Germinal center (tissue), 1 donor: Measurements from ENCODE around the gene LRRC27.

Experiments
- DNase-seq: peaks from one replicate; pipeline ENCODE4 v3.0.0; 2012; ENCODE audit warnings: mixed read lengths, low spot score

Gene LRRC27

DNA sequence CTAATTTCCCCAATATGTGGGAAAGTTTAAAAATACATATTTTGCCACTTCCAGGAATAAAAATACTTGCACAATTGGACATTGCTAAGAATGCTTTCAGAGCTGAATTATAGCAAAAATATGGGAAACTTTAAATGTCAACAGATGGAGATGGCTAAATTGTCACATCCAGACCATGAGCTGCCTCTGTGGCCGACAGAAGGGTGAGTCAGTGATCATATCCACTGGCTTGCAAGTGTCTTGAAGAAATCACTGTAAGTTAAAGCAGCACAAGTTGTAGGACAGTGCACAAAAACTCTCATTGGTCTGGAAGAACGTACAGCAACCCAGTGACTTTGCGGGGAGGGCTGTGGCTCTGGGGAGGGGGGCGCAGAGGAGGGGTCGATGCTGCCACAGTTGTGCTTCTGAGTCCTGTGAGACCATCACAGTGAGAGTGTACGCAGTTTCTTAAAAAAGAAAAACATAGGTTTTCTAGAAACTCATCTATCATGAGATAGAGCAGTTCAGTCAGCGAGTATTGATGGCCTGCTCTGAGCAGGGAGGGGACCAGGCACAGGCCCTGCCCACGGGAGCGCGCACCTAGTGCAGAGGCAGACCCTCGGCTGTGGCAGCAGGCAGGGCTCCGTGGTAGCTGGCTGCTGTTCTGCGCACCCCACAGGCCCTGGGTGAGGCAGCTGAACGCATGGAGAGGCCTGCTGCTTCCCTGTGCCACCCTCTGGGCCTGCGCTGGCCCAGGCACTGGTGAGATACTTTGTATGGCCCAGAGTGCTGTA is 25.5 kb downstream of the LRRC27 start:
- DNase-seq: no peak

- DNase-seq: no peak
Observed at GRCh38 chr10:132359305-132360040, 27.5 kb downstream of the LRRC27 start.

- DNase-seq: peak; percentile 20
Observed at GRCh38 chr10:132360766-132361447, 28.9 kb downstream of the LRRC27 start.

- DNase-seq: no peak
Observed at GRCh38 chr10:132361581-132362101, 29.6 kb downstream of the LRRC27 start.

DNA sequence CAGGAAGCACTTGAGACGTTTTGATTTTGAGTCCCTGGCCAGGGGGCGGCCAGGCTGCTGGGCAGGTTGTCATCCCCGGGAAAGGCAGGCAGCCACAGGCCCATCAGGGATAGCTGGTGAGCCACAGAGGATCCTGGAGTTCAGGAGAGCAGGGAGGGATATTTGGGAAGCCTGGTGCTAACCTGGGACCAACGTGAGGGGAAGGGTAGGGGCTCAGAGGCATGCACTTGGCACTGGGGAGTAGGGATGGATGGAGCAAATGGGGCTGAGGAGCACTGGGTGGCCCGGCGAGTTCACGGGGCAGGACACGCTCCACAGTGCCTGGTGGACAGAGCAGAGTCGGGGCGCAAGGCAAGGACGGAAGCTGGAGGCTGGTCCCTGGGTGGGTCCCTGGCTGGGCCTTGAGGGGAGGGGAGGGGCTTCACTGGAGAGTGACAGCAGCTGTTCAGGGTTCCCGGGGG is 30.2 kb downstream of the LRRC27 start:
- DNase-seq: no peak

- DNase-seq: no peak
Observed at GRCh38 chr10:132363376-132363775, 31.4 kb downstream of the LRRC27 start.

DNA sequence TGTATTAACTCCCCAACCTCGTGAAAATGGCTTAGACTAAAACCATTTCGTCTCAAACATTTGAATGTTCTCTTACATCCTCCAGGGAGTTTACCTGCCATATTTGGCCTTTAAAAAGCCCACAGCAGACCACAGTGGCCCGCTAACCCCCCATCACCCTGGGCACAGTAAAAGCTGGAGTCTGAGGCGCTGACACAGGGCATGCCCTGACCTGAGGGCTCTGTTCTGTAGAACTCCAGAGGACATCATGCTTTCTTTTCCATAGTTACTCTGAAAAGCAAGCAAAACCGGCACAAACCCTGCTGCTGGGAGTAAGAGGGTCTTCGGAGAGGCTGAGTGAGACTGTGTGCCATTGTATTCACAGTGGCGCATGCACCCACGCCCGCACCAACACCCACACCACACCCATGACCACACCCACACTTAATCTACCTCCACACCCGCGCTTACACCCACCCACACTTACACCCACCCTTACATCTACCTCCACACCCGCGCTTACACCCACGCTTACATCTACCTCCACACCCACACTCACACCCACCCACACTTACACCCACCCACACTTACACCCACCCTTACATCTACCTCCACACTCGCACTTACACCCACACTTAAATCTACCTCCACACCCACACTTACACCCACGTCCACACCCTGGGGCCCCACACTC is 32.1 kb downstream of the LRRC27 start:
- peak; percentile 37 for DNase-seq

GRCh38 chr10:132364594-132364970 is 32.6 kb downstream of the LRRC27 start:
- no peak for DNase-seq

DNA sequence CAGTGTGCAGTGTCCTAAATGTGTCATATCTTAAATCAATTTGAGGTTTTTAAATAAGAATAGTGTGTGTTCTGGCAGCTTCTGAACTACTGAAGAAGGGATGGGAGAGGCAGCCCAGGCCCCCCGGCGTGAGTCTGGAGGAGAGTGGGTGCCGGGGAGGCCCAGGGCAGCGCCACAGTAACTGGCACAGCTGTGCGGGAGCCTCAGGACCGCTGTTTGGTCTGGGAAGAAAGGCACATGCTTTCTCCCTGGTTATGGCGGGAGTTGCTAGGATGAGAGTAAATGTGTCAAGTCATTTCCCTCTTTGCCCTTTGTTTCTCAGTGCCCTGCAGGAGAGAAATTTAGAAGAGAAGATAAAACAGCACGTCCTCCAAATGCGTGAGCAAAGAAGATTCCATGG is 33.1 kb downstream of the LRRC27 start:
- no peak for DNase-seq

DNA sequence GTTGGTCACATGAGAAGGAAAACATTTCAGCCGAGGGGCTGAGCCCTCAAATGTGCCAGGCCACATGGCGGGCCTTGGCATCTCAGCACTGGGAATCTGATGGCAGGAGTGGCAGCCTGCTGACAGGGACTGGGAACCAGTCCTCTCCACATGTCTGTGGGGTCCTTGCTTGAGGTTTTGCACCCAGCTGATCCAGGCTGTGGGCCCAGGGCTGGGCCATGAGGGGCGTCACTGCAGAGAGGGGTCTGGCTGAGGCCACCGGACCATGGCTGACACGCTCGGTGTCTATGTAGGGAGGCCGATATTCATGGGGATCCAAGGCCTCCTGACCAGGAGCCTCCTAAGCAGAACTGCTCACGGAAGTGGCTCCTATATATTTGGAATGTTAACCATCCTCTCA is 34.0 kb downstream of the LRRC27 start:
- no peak for DNase-seq

- DNase-seq: no peak
Observed at GRCh38 chr10:132366499-132366898, 34.5 kb downstream of the LRRC27 start.

- DNase-seq: no peak
Observed at GRCh38 chr10:132368391-132368790, 36.4 kb downstream of the LRRC27 start.

DNA sequence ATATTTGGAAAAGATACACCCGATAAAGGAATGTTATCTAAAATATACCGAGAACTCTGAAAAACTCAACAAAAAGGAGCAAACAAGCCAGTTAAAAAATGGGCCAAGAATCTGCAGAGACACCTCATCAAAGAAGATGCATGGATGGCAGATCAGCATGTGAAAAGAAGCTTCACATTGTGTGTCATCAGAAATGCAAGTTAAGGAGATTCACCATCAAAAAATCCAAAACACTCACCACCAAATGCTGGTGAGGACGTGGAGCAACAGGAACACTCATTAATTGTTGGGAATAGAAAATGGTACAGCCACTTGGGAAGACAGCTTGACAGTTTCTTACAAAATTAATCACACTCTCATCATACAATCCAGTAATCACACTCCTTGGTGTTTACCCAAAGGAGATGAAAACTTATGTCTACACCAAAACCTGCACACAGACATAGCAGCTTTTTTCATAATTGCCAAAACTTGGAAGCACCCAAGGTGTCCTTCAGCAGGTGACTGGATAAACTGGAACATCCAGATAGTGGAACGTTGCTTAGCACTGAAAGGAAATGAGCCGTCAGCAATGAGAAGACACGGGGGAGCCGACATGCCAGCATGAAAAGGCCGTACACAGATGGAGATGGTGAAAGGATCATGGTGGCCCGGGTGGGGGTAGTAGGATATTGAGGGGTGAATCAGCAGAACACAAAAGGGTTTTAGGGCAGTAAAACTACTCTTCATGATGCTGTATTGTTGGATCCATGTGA is 37.1 kb downstream of the LRRC27 start:
- DNase-seq: no peak

- DNase-seq: no peak
Observed at GRCh38 chr10:132369636-132370185, 37.7 kb downstream of the LRRC27 start.

GRCh38 chr10:132370426-132371340 is 38.7 kb downstream of the LRRC27 start:
- no peak for DNase-seq

DNA sequence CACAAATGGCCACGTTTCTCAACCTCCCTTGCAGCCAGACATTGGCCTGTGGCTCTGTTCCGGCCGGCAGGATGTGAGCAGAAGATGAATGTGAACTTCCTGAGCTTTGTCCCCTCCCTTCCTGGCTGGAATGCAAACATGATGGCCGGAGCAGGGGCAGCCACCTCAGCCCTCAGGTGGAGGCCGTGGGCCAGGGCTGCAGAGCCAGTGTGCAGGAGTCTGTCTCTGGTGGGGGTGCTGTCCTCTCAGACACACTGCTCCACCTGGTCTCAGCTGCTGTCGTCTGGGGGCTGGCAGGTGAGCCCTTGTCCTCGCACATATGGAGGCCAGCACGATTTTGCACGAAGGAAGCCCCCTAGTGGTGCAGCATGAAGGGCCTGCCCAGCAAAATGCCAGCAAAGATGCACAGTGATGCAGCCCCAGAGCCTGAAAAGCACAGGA is 39.7 kb downstream of the LRRC27 start:
- no peak for DNase-seq

DNA sequence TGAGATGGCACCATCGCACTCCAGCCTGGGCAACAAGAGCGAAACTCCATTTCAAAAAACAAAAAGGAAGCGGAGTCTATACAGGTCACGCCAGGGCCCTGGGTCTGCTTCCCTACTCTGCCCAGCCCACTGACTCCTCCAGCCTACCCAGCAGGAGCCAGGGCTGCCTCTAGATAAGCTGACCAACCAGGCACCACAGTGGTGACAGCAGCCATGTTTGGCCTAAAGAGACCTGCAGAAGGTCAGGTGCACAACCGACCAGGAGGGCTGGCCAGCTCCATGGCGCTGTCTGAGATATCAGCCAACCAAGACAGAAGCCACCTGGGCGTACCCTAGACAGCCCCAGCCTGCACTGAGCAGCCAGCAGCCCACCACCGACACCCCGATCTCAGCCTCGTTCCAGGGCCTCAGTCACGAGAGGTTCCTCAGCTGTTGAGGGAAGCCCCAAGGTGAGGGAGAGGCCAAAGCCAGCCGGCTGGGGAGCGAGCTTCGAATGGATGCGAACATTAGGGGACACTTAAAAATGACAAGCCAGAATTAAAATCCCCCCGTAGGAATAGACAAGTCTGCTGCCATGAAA is 40.6 kb downstream of the LRRC27 start:
- no peak for DNase-seq

DNA sequence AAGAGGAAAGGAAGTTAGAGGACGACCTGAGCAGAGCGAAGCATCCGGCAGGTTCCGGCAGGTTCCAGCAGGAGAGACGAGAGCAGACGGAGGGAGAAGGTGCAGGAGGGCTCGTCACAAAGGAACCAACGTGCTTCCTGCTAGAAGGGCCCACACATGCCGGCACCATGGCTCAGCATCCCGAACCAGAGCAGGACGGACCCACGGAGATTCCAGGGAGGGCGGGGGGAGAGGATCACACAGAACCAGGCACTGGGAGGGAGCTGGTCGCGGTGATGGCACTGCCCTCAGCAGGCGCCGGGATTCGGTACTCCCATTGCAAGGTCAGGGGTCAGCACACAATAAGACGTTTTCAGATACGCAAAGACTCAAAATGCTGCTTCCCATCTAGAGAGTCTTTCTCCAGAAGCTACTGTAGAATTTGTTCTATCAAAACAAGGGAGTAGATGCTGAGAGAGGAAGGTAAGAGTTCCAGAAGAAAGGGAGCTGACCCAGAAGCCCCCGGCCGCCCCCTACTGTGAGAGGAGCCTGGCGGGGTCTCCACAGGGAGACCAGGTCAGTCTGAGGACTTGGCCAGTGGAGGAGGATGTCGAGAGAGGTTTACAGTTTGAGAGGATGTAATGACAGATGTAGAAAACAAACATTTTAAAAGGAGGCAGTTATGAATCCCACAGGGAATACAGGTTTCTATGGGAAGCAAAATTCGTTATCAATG is 41.4 kb downstream of the LRRC27 start:
- no peak for DNase-seq

DNA sequence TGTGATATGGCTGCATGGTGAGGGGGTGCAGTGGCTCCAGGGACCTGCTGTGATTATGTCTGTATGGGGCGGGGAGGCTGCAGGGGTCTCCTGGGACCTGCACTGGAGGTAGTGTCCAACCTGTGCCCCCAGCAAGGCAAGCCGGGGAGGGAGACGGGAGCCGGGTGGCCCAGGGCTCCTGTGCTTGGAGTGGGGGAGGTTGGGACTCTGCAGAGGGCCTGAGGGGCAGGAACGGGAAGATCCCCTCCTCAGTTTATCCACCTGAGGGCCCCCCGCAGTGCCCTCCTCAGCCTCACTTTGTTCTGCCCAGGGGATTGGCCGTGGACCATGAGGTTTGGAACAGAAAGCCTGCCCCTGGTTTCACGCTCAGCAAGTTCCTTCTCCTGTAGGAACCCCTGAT is 42.2 kb downstream of the LRRC27 start:
- DNase-seq: no peak
